Endodermal cell (in vitro differentiated cells): ENCODE measurements around the gene PPP1R3E. TPM values are rescaled to one million over a fixed set of nuclear protein-coding genes. Genes with fewer than 3 reads are reported as not detected.

Experiments
- DNase-seq: peaks from one replicate; pipeline ENCODE4 v3.0.0-alpha.2; 2017
- H3K27ac ChIP-seq: 2 replicates; pipeline ENCODE4 v1.5.1; 2013; ENCODE audit warnings: mild to moderate bottlenecking, low read depth, low read length, moderate library complexity
- H3K27me3 ChIP-seq: 2 replicates; pipeline ENCODE4 v1.6.1; 2013; ENCODE audit warnings: mild to moderate bottlenecking, low read length, moderate library complexity; ENCODE audit not compliant: insufficient read depth, control insufficient read depth, poor library complexity, severe bottlenecking
- H3K36me3 ChIP-seq: 2 replicates; pipeline ENCODE4 v1.7.0; 2013; ENCODE audit warnings: mild to moderate bottlenecking, low read length, moderate library complexity; ENCODE audit not compliant: control insufficient read depth, insufficient read depth
- H3K4me1 ChIP-seq: one replicate; pipeline ENCODE4 v1.7.0; 2013; ENCODE audit warnings: low read length; ENCODE audit not compliant: control insufficient read depth, insufficient read depth
- H3K4me3 ChIP-seq: 2 replicates; pipeline ENCODE4 v1.5.1; 2013; ENCODE audit warnings: mild to moderate bottlenecking, low read length, moderate library complexity
- H3K9ac ChIP-seq: 2 replicates; pipeline ENCODE4 v1.6.1; 2013; ENCODE audit warnings: mild to moderate bottlenecking, low read length, moderate library complexity; ENCODE audit not compliant: poor library complexity, severe bottlenecking; ENCODE audit errors: extremely low read depth
- H3K9me3 ChIP-seq: 2 replicates; pipeline ENCODE4 v1.6.1; 2013; ENCODE audit warnings: mild to moderate bottlenecking, low read length, moderate library complexity; ENCODE audit not compliant: control insufficient read depth
- H3K27ac Mint-ChIP-seq: 2 replicates; pipeline ENCODE4 v1.8.0; 2020; ENCODE audit warnings: mixed read lengths
- H3K27me3 Mint-ChIP-seq: 2 replicates; pipeline ENCODE4 v1.8.0; 2021; ENCODE audit warnings: mild to moderate bottlenecking, mixed read lengths; ENCODE audit not compliant: insufficient read depth
- H3K36me3 Mint-ChIP-seq: 2 replicates; pipeline ENCODE4 v1.8.0; 2020; ENCODE audit warnings: low read depth, mixed read lengths
- H3K4me1 Mint-ChIP-seq: 2 replicates; pipeline ENCODE4 v1.8.0; 2020; ENCODE audit warnings: mixed read lengths
- H3K4me3 Mint-ChIP-seq: 2 replicates; pipeline ENCODE4 v1.8.0; 2020; ENCODE audit warnings: mild to moderate bottlenecking, moderate library complexity, mixed read lengths
- H3K9me3 Mint-ChIP-seq: 2 replicates; pipeline ENCODE4 v1.8.0; 2020; ENCODE audit warnings: mild to moderate bottlenecking, mixed read lengths
- WGBS, 2 experiments: methylation state at CpG; one replicate each; pipeline versions ENCODE4 v1.1.5 to v1.1.7; 2013; ENCODE audit warnings: missing lambda C conversion rate in 2 of 2, mixed read lengths in 1 of 2; ENCODE audit not compliant: insufficient coverage in 1 of 2, insufficient read length in 1 of 2; 5-methylcytosine and 5-hydroxymethylcytosine counted together
- total RNA-seq, 2 donors: library from RNA; stranded (reverse); fragmentation: NEBNext Ultra II Directional in 1 of 2; extraction: Animal tissue kit (Norgen Biotek cat#: 25700) in 1 of 2; gene quantifications; 2 replicates in 1 of 2; 3 replicates in 1 of 2; pipeline ENCODE4 v1.2.1, GENCODE V29; 2021
- TF ChIP-seq, protein P1 (sequence below): fragments of 200-600 bp; sonication (generic); conservative IDR thresholded peaks from 2 replicates; pipeline ENCODE4 v1.5.0; 2021; ENCODE audit warnings: antibody characterized with exemption, mild to moderate bottlenecking

Gene PPP1R3E
- total RNA-seq, 2 donors from 2014 or later = 5.7 to 6.5 TPM

DNA sequence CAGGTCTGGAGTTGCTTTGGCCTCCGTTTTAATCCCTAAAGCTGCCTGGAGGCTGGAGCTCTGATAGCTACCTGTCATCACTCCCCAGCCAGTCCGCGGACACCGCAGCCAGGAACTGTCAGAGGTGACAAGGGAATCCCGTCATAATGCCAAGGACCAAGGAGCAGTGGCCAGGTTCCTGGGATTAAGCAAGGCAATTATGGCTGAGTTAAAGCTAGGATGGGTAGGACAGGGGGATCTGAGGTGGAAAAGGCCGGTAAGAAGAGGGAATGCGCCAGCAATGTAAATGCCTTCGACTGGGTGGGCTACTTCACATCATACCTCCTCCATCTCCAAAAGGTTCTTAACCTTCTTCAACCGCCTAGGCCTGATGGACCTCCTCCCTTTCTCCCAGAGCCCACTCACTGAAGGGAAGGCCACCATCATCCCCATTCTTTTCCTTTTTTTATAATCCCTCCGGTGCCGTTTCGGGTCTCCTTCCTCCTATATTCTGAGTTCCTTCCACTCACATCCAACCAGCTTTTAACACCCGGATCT is 1.9 kb downstream of the PPP1R3E start:
- 12 to 24% methylated on average over 7 to 13 of the region's 13 CpGs for WGBS, 2 experiments

DNA sequence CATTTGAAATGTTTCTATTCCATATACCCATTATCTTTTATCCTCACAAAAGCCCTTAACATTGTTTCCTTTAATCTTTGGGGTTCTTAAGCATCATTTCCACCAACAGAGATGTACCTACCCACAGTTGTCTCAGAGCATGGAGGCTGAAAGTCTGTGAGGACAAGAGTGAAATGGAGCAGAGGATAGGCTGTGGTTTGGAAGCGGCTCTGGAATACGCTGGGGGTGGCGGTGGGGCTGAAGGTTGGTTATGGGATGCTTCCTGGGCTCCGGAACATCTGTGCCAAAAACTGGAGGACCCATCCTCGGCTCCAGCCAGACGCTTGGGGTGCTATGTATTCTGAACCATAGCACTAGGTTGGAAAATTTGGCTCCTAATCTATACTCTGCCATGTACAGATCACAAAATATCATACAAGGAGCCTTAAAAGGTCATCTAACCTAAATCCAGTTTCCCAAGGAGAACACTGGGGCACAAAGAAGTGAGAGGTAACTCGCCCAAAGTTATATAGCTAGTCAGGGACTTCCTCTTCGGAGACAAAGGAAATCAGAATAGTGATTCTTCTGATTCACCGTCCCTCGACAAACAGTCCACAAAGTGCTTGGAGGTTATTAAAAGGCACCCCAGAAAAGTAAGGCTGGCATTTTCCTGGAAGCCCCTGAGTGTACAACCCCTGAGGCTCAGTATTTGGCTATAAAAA is 2.5 kb downstream of the PPP1R3E start:
- Histone ChIP-seq H3K27ac (no peak overlapping the region), H3K4me1 (no peaks in the 10 kb centered on the region), H3K9me3 (no peaks in the 10 kb centered on the region), H3K4me3 (peak overlapping the region; percentile 87), H3K9ac (peak overlapping the region; percentile 28), H3K27me3 (peaks cover 5% of the 10 kb centered on the region), H3K36me3 (peaks cover 6% of the 10 kb centered on the region)
- TF ChIP-seq, protein P1, sequence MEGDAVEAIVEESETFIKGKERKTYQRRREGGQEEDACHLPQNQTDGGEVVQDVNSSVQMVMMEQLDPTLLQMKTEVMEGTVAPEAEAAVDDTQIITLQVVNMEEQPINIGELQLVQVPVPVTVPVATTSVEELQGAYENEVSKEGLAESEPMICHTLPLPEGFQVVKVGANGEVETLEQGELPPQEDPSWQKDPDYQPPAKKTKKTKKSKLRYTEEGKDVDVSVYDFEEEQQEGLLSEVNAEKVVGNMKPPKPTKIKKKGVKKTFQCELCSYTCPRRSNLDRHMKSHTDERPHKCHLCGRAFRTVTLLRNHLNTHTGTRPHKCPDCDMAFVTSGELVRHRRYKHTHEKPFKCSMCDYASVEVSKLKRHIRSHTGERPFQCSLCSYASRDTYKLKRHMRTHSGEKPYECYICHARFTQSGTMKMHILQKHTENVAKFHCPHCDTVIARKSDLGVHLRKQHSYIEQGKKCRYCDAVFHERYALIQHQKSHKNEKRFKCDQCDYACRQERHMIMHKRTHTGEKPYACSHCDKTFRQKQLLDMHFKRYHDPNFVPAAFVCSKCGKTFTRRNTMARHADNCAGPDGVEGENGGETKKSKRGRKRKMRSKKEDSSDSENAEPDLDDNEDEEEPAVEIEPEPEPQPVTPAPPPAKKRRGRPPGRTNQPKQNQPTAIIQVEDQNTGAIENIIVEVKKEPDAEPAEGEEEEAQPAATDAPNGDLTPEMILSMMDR = no peak
- Mint-ChIP-seq H3K27me3 (peaks cover 46% of the 10 kb centered on the region), H3K27ac (no peak overlapping the region), H3K4me3 (peak overlapping the region; percentile 74), H3K36me3 (peaks cover 3% of the 10 kb centered on the region), H3K9me3 (no peaks in the 10 kb centered on the region), H3K4me1 (peaks cover 9% of the 10 kb centered on the region)
- no peak for DNase-seq
- 89 to 90% methylated on average over 4 to 10 of the region's 10 CpGs for whole genome bisulfite sequencing, 2 experiments

More for the DNA sequence above, 1.9 kb downstream of the PPP1R3E start:
- H3K27me3 Mint-ChIP-seq = peaks cover 41% of the 10 kb centered on the region
- peak overlapping the region; percentile 74 for H3K4me3 Mint-ChIP-seq
- Histone ChIP-seq H3K4me3 (peak overlapping the region; percentile 87), H3K9me3 (no peaks in the 10 kb centered on the region), H3K27me3 (peaks cover 5% of the 10 kb centered on the region), H3K36me3 (peaks cover 6% of the 10 kb centered on the region), H3K4me1 (no peaks in the 10 kb centered on the region), H3K9ac (peak overlapping the region; percentile 28), H3K27ac (peak overlapping the region; percentile 50)
- H3K9me3 Mint-ChIP-seq = no peaks in the 10 kb centered on the region
- peaks cover 8% of the 10 kb centered on the region for H3K4me1 Mint-ChIP-seq
- peaks cover 3% of the 10 kb centered on the region for H3K36me3 Mint-ChIP-seq
- H3K27ac Mint-ChIP-seq = peak overlapping the region; percentile 83
- TF ChIP-seq, protein P1 = no peak
- DNase-seq = peak; percentile 70

DNA sequence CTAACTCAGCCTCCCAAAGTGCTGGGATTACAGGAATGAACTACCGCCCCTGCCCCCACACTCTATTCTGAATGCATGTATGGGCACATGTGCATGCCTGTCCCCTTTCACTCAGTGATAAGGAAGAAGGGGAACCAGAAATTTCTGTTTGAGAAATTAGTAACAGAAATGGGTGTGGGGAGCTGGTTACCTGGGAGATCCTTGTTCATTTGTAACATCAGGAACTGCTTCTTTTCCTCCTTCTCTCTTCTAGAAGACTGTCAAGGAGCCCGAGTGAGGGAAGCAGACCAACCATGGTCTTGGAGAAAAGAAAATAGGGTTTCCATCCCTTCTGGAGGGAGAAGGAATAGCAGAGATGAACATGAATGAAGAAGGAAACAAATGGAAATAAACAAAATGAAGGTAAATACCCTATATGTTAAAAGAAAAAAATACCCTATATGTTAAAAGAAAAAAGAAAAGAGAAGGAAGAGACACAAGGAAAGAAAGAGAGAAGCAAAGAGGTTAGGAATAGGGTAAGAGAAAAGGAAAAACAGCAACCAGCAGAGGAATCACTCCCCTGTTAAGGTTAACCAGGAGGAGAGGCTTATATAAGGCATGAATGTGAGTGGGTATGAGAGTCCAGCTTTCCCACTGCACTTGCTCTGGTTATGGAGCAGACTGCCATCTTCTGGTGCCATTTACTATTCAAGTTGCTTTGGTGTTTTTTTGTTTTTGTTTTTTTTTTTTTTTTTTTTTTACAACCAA is 3.3 kb downstream of the PPP1R3E start:
- H3K9ac ChIP-seq = no peak overlapping the region
- H3K27me3 Mint-ChIP-seq = peaks cover 47% of the 10 kb centered on the region
- TF ChIP-seq, protein P1 = peak; percentile 35

More for the DNA sequence above, 3.3 kb downstream of the PPP1R3E start:
- no peak for DNase-seq
- Mint-ChIP-seq H3K36me3 (peaks cover 3% of the 10 kb centered on the region), H3K4me1 (peaks cover 11% of the 10 kb centered on the region), H3K27ac (no peak overlapping the region), H3K9me3 (no peaks in the 10 kb centered on the region), H3K4me3 (no peak overlapping the region)
- H3K4me3 ChIP-seq = no peak overlapping the region
- H3K4me1 ChIP-seq = no peaks in the 10 kb centered on the region
- no peaks in the 10 kb centered on the region for H3K9me3 ChIP-seq
- no peak overlapping the region for H3K27ac ChIP-seq
- peaks cover 6% of the 10 kb centered on the region for H3K36me3 ChIP-seq
- 90% methylated on average over 2 of the region's 2 CpGs; no CpG with 5 or more reads in 1 of the 2 experiments for WGBS, 2 experiments
- H3K27me3 ChIP-seq = peaks cover 5% of the 10 kb centered on the region
